Activated gamma-delta T cell treated with anti-CD3 and anti-CD28 coated beads, Interleukin-2, amount 50 U/mL, for 16 hours (primary cell): Measurements from ENCODE around the gene ZSCAN1.
A peak's percentile ranks its signal among the peaks of the same experiment; 100 is the strongest.

Source experiments
- DNase-seq: peaks from one replicate; pipeline ENCODE4 v3.0.0-alpha.2; 2020; ENCODE audit warnings: low read depth

The ZSCAN1 gene

GRCh38 chr19:58040751-58041525 lies 7.1 kb downstream of the ZSCAN1 start:
- no peak for DNase-seq

GRCh38 chr19:58042495-58043340 lies 8.9 kb downstream of the ZSCAN1 start:
- no peak for DNase-seq

GRCh38 chr19:58044391-58044790 lies 10.6 kb downstream of the ZSCAN1 start:
- DNase-seq = no peak

GRCh38 chr19:58044886-58045285 lies 11.1 kb downstream of the ZSCAN1 start:
- no peak for DNase-seq

- DNase-seq = no peak
Observed at GRCh38 chr19:58045411-58046050, 11.7 kb downstream of the ZSCAN1 start.

GRCh38 chr19:58046856-58047255 lies 13.0 kb downstream of the ZSCAN1 start:
- DNase-seq = no peak

- DNase-seq = no peak
Observed at GRCh38 chr19:58047672-58048071, 13.8 kb downstream of the ZSCAN1 start.

- no peak for DNase-seq
Observed at GRCh38 chr19:58052256-58052655, 18.4 kb downstream of the ZSCAN1 start.

GRCh38 chr19:58053480-58054156 lies 19.8 kb downstream of the ZSCAN1 start:
- DNase-seq = no peak

- DNase-seq = no peak
Observed at GRCh38 chr19:58054901-58055874, 21.4 kb downstream of the ZSCAN1 start.

- DNase-seq = no peak
Observed at GRCh38 chr19:58056261-58056660, 22.4 kb downstream of the ZSCAN1 start.

GRCh38 chr19:58056861-58057260 lies 23.0 kb downstream of the ZSCAN1 start:
- DNase-seq = no peak

- no peak for DNase-seq
Observed at GRCh38 chr19:58058467-58058866, 24.6 kb downstream of the ZSCAN1 start.

- peak; percentile 45 for DNase-seq
Observed at GRCh38 chr19:58059003-58059670, 25.3 kb downstream of the ZSCAN1 start, which contains the start of gene ZNF135. Gene ZNF135 (plus strand): TSS chr19:58059282. CDS start chr19:58060003, 721 bp downstream.

- DNase-seq = no peak
Observed at GRCh38 chr19:58059671-58060078, 25.9 kb downstream of the ZSCAN1 start.

- no peak for DNase-seq
Observed at GRCh38 chr19:58060231-58060630, 26.4 kb downstream of the ZSCAN1 start.

- DNase-seq = no peak
Observed at GRCh38 chr19:58063712-58064111, 29.9 kb downstream of the ZSCAN1 start.

GRCh38 chr19:58067240-58067912 lies 33.6 kb downstream of the ZSCAN1 start:
- DNase-seq = no peak

GRCh38 chr19:58079792-58080191 lies 46.0 kb downstream of the ZSCAN1 start:
- no peak for DNase-seq

GRCh38 chr19:58083021-58083420 lies 49.2 kb downstream of the ZSCAN1 start:
- no peak for DNase-seq
